Brain microvascular endothelial cell (primary cell): ENCODE data around the gene UBE2K.
"Not testable (repeated sequence)": the region's sequence is repeated elsewhere in the genome, so short reads cannot be mapped to it uniquely, and the experiment has no call there.

Experiments used
- DNase-seq: peaks from one replicate; pipeline ENCODE4 v3.0.0-alpha.2; 2020
- H3K27ac ChIP-seq: fragments of 250-450 bp; sonication (Bioruptor Pico); 2 replicates; pipeline ENCODE4 v1.5.1; 2020; ENCODE audit warnings: mild to moderate bottlenecking, moderate library complexity
- H3K27me3 ChIP-seq: fragments of 250-450 bp; sonication (Bioruptor Pico); replicated peaks from 2 replicates; pipeline ENCODE4 v1.5.1; 2020; ENCODE audit warnings: mild to moderate bottlenecking
- H3K36me3 ChIP-seq: fragments of 250-450 bp; sonication (Bioruptor Pico); replicated peaks from 2 replicates; pipeline ENCODE4 v1.5.1; 2020; ENCODE audit warnings: mild to moderate bottlenecking
- H3K4me3 ChIP-seq: 2 replicates; pipeline ENCODE4 v1.5.1; 2011; ENCODE audit warnings: low read depth, mild to moderate bottlenecking, control low read depth, low read length, moderate library complexity
- CTCF ChIP-seq: IDR thresholded peaks from 2 replicates; pipeline ENCODE4 v1.5.1; 2011; ENCODE audit warnings: low read depth, mild to moderate bottlenecking, moderate library complexity, low read length, control low read depth, inconsistent platforms; ENCODE audit errors: missing control alignments
- in situ Hi-C: cut with HindIII; loops from 2 replicates; pipeline ENCODE4 v1.10.0; 2017; ENCODE audit warnings: low sequenced_read_pairs, low pct_ligation_motif_present

Gene UBE2K

DNA sequence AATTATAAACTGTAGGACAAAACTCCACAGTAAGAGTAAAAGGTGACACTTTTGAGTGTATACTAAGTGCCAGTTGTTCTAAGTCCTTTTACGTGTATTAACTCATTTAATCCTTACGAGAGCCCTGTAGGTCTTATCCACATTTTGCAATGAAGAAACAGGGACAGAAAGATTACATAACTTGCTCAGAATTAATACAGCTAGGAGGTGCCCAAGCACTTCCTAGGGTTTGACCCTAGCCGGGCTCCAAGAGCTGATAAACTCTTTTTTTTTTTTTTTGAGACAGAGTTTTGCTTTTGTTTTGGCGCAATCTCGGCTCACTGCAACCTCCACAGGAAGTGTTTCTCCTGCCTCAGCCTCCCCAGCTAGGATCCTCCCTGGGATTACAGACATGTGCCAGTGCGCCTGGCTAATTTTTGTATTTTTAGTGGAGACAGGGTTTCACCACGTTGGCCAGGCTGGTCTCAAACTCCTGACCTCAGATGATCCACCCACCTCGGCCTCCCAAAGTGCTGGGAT, 110.4 kb downstream of the UBE2K start:
- in situ Hi-C loops: no loop called here
- DNase-seq: no peak
- no peak overlapping the region for H3K27ac ChIP-seq

GRCh38 chr4:39812500-39812899, 114.6 kb downstream of the UBE2K start:
- H3K4me3 ChIP-seq: no peak overlapping the region
- H3K36me3 ChIP-seq: no peaks in the 10 kb centered on the region
- H3K27ac ChIP-seq: no peak overlapping the region
- DNase-seq: no peak
- H3K27me3 ChIP-seq: no peaks in the 10 kb centered on the region
- TF ChIP-seq CTCF: no peak
- in situ Hi-C loops: no loop called here

More for the DNA sequence above, 110.4 kb downstream of the UBE2K start:
- H3K27me3 ChIP-seq: no peaks in the 10 kb centered on the region
- no peaks in the 10 kb centered on the region for H3K36me3 ChIP-seq
- H3K4me3 ChIP-seq: no peak overlapping the region
- no peak for TF ChIP-seq CTCF

GRCh38 chr4:39813033-39813432, 115.1 kb downstream of the UBE2K start:
- H3K4me3 ChIP-seq, H3K36me3 ChIP-seq, DNase-seq, in situ Hi-C loops, H3K27me3 ChIP-seq, H3K27ac ChIP-seq: not testable (repeated sequence)

GRCh38 chr4:39813761-39814160, 115.8 kb downstream of the UBE2K start:
- H3K27ac ChIP-seq, DNase-seq, H3K27me3 ChIP-seq, H3K36me3 ChIP-seq, H3K4me3 ChIP-seq, in situ Hi-C loops: not testable (repeated sequence)

DNA sequence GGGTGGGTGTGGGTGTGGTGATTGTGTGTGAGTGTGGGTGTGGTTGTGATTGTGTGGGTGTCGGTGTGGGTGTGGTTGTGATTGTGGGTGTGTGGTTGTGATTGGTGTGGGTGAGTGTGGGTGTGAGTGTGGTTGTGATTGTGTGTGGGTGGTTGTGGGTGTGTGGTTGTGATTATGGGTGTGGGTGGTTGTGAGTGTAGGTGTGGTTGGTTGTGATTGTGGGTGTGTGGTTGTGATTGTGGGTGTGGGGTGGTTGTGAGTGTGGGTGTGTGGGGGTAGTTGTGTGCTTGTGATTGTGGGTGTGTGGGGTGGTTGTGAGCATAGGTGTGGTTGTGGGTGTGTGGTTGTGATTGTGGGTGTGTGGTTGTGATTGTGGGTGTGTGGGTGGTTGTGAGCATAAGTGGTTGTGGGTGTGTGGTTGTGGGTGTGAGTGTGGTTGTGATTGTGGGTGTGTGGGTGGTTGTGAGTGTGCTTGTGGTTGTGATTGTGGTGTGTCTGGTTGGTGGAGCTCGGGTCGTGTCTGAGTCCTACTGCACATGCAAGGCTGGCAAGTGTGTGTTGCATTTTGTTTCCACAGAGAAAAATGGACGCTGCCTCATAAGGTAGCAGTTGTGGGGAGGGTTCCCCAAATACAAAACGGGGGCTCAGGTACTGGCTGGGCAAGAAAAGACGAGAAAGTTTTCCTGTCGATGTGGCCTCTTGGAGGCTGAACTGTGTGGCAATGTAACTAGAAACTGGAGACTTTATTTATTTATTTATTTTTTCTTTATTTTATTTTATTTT, 116.7 kb downstream of the UBE2K start:
- Histone ChIP-seq H3K27ac (no peak overlapping the region), H3K27me3 (no peaks in the 10 kb centered on the region), H3K36me3 (no peaks in the 10 kb centered on the region), H3K4me3 (no peak overlapping the region)
- peak; percentile 5 for DNase-seq
- TF ChIP-seq CTCF: no peak
- in situ Hi-C loops: no loop called here

- Histone ChIP-seq H3K36me3 (no peaks in the 10 kb centered on the region), H3K4me3 (no peak overlapping the region), H3K27me3 (no peaks in the 10 kb centered on the region), H3K27ac (no peak overlapping the region)
- TF ChIP-seq CTCF: no peak
- in situ Hi-C loops: no loop called here
- no peak for DNase-seq
These were observed 120.7 kb downstream of the UBE2K start for GRCh38 chr4:39818646-39819045.

GRCh38 chr4:39820186-39820585, 122.2 kb downstream of the UBE2K start:
- H3K27me3 ChIP-seq: no peaks in the 10 kb centered on the region
- peaks cover 2% of the 10 kb centered on the region for H3K36me3 ChIP-seq
- in situ Hi-C loops: no loop called here
- no peak overlapping the region for H3K27ac ChIP-seq
- H3K4me3 ChIP-seq: no peak overlapping the region
- no peak for DNase-seq
- no peak for TF ChIP-seq CTCF
